Lower leg skin (tissue), 4 donors: ENCODE measurements around the gene IL32. TPM values are rescaled to one million over a fixed set of nuclear protein-coding genes. Genes with fewer than 3 reads are reported as not detected.

ENCODE experiments used
- DNase-seq, 2 donors: peaks; one replicate each; pipeline ENCODE4 v3.0.0-alpha.2; 2019; ENCODE audit warnings: low spot score in 2 of 2
- H3K4me3 ChIP-seq: fragments of 200-600 bp; sonication (generic); 2 replicates; pipeline ENCODE4 v1.5.1; 2017; ENCODE audit warnings: mild to moderate bottlenecking, low read depth; ENCODE audit not compliant: poor library complexity, severe bottlenecking
- CTCF ChIP-seq, 3 donors: fragments of 450-650 bp; IDR thresholded peaks; one replicate each; pipeline ENCODE4 v1.5.1; 2016; ENCODE audit warnings: antibody characterized with exemption in 3 of 3, mild to moderate bottlenecking in 3 of 3, moderate library complexity in 2 of 3
- POLR2A ChIP-seq, 2 donors: fragments of 450-650 bp; IDR thresholded peaks; one replicate each; pipeline ENCODE4 v1.6.1; 2016 to 2017; ENCODE audit warnings: antibody characterized with exemption in 2 of 2, mild to moderate bottlenecking in 1 of 2, moderate library complexity in 1 of 2
- WGBS, 2 donors: methylation state at CpG; one replicate each; pipeline ENCODE4 v1.1.5; 2018; 5-methylcytosine and 5-hydroxymethylcytosine counted together
- intact Hi-C: fragments of 100-400 bp; cut with DNase I; formaldehyde crosslinking; loops from one replicate; pipeline ENCODE4 v1.15.0; 2023; ENCODE audit warnings: low total_unique reads
- total RNA-seq, 4 donors: library from RNA; depleted of rRNA; stranded (reverse); fragments of >200 nt; gene quantifications; one replicate each; pipeline ENCODE4 v1.1.0, GENCODE V29; 2016

The IL32 gene
- total RNA-seq, 4 donors from 2014 or later, result 0.80 to 7.2 (median 5.1) TPM

- TF ChIP-seq POLR2A (IDR thresholded peaks at IDR 0.05), result peak in 1 of 2 donors; percentile 9
- TF ChIP-seq CTCF (IDR thresholded peaks at IDR 0.05), result no peak
- peak within 1 kb of the TSS; percentile 58 for H3K4me3 ChIP-seq
- 1 to 2% methylated on average over 29 to 43 of the region's 49 CpGs for WGBS, 2 donors
- peak; percentile 54 to 94 for DNase-seq
- intact Hi-C loops, result no loop called here
Measured at GRCh38 chr16:3020247-3020603, 45.2 kb upstream of the IL32 start, which contains the start of gene TNFRSF12A. Gene TNFRSF12A, plus strand, starts transcription at chr16:3020368. Its CDS starts 30 bp downstream, at chr16:3020398.

GRCh38 chr16:3020604-3021448 is 44.6 kb upstream of the IL32 start:
- peak; percentile 53 to 97 for DNase-seq

GRCh38 chr16:3021449-3022207 is 43.8 kb upstream of the IL32 start:
- peak; percentile 68 to 96 for DNase-seq
- TF ChIP-seq CTCF (IDR thresholded peaks at IDR 0.05) (no peak), POLR2A (IDR thresholded peaks at IDR 0.05) (no peak)
- intact Hi-C loops, result no loop called here
- H3K4me3 ChIP-seq, result peak overlapping the region; percentile 58
- 9 to 15% methylated on average over 14 to 17 of the region's 25 CpGs for WGBS, 2 donors

More at GRCh38 chr16:3020604-3021448, 44.6 kb upstream of the IL32 start:
- H3K4me3 ChIP-seq, result peak overlapping the region; percentile 58
- TF ChIP-seq CTCF (IDR thresholded peaks at IDR 0.05) (no peak), POLR2A (IDR thresholded peaks at IDR 0.05) (no peak)
- WGBS, 2 donors, result 0 to 2% methylated on average over 26 to 33 of the region's 57 CpGs
- intact Hi-C loops, result no loop called here

GRCh38 chr16:3022208-3022683 is 43.2 kb upstream of the IL32 start:
- H3K4me3 ChIP-seq, result no peak overlapping the region
- WGBS, 2 donors, result 8% methylated on average over 8 of the region's 8 CpGs
- intact Hi-C loops, result no loop called here
- DNase-seq, result peak; percentile 90 to 99
- no peak for TF ChIP-seq POLR2A (IDR thresholded peaks at IDR 0.05)
- TF ChIP-seq CTCF (IDR thresholded peaks at IDR 0.05), result no peak

GRCh38 chr16:3022684-3023414 is 42.6 kb upstream of the IL32 start:
- no peak for DNase-seq
- TF ChIP-seq POLR2A (IDR thresholded peaks at IDR 0.05) (no peak), CTCF (IDR thresholded peaks at IDR 0.05) (no peak)
- WGBS, 2 donors, result 15 to 19% methylated on average over 8 of the region's 8 CpGs
- intact Hi-C loops, result no loop called here
- no peak overlapping the region for H3K4me3 ChIP-seq
